ENCODE data around the gene HECTD2. TPM values are rescaled to one million over a fixed set of nuclear protein-coding genes. Genes with fewer than 3 reads are reported as not detected.

The HECTD2 gene
- total RNA-seq, 1 donor from 2014 or later, result 17.4 TPM

GRCh38 chr10:91422915-91423314 is 12.8 kb downstream of the HECTD2 start:
- Mint-ChIP-seq H3K4me1 (ENCODE audit: unreplicated experiment) (no peaks in the 10 kb centered on the region), H3K27ac (ENCODE audit: unreplicated experiment) (no peak overlapping the region), H3K36me3 (ENCODE audit: low read depth, unreplicated experiment) (peaks cover 5% of the 10 kb centered on the region), H3K27me3 (ENCODE audit: unreplicated experiment) (no peaks in the 10 kb centered on the region), H3K9me3 (ENCODE audit: unreplicated experiment) (no peaks in the 10 kb centered on the region), H3K4me3 (ENCODE audit: unreplicated experiment) (no peak overlapping the region)
- DNase-seq (ENCODE audit: low spot score), result no peak
- TF ChIP-seq CTCF (IDR thresholded peaks at IDR 0.05; ENCODE audit: unreplicated experiment), result no peak

GRCh38 chr10:91424016-91424415 is 13.9 kb downstream of the HECTD2 start:
- Mint-ChIP-seq H3K4me3 (ENCODE audit: unreplicated experiment) (no peak overlapping the region), H3K4me1 (ENCODE audit: unreplicated experiment) (no peaks in the 10 kb centered on the region), H3K27me3 (ENCODE audit: unreplicated experiment) (no peaks in the 10 kb centered on the region), H3K9me3 (ENCODE audit: unreplicated experiment) (no peaks in the 10 kb centered on the region), H3K36me3 (ENCODE audit: low read depth, unreplicated experiment) (peaks cover 5% of the 10 kb centered on the region), H3K27ac (ENCODE audit: unreplicated experiment) (no peak overlapping the region)
- TF ChIP-seq CTCF (IDR thresholded peaks at IDR 0.05; ENCODE audit: unreplicated experiment), result no peak
- DNase-seq (ENCODE audit: low spot score), result no peak

GRCh38 chr10:91432175-91432574 is 22.0 kb downstream of the HECTD2 start:
- DNase-seq (ENCODE audit: low spot score), result no peak
- H3K4me3 Mint-ChIP-seq (ENCODE audit: unreplicated experiment), result no peak overlapping the region
- TF ChIP-seq CTCF (IDR thresholded peaks at IDR 0.05; ENCODE audit: unreplicated experiment), result no peak
- peaks cover 5% of the 10 kb centered on the region for H3K36me3 Mint-ChIP-seq (ENCODE audit: low read depth, unreplicated experiment)
- H3K27ac Mint-ChIP-seq (ENCODE audit: unreplicated experiment), result no peak overlapping the region
- H3K4me1 Mint-ChIP-seq (ENCODE audit: unreplicated experiment), result no peaks in the 10 kb centered on the region
- H3K27me3 Mint-ChIP-seq (ENCODE audit: unreplicated experiment), result peaks cover 2% of the 10 kb centered on the region
- no peaks in the 10 kb centered on the region for H3K9me3 Mint-ChIP-seq (ENCODE audit: unreplicated experiment)

DNA sequence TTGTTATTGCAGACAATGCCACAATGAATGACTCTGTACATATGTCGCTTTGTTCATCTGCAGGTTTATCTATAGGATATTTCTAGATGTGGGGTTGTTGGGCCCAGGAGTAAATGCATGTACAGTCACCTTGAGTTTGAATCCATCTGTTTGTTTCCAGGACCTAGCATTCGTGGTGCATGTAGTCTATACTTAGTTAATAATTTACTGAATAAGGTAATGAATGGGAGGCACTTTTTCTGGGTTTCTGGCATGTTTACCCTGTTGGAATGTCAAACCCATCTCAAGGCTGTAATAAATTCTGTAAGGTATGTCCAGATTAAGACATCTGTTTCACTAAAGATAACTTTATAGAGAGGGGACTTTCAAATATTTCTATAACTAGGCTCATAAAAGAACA is 23.5 kb downstream of the HECTD2 start:
- Mint-ChIP-seq H3K27me3 (ENCODE audit: unreplicated experiment) (peaks cover 3% of the 10 kb centered on the region), H3K9me3 (ENCODE audit: unreplicated experiment) (no peaks in the 10 kb centered on the region), H3K4me1 (ENCODE audit: unreplicated experiment) (no peaks in the 10 kb centered on the region), H3K27ac (ENCODE audit: unreplicated experiment) (no peak overlapping the region), H3K36me3 (ENCODE audit: low read depth, unreplicated experiment) (peaks cover 13% of the 10 kb centered on the region), H3K4me3 (ENCODE audit: unreplicated experiment) (no peak overlapping the region)
- no peak for DNase-seq (ENCODE audit: low spot score)
- TF ChIP-seq CTCF (IDR thresholded peaks at IDR 0.05; ENCODE audit: unreplicated experiment), result no peak

GRCh38 chr10:91434041-91434440 is 23.9 kb downstream of the HECTD2 start:
- H3K27ac Mint-ChIP-seq (ENCODE audit: unreplicated experiment), result no peak overlapping the region
- H3K9me3 Mint-ChIP-seq (ENCODE audit: unreplicated experiment), result no peaks in the 10 kb centered on the region
- H3K4me3 Mint-ChIP-seq (ENCODE audit: unreplicated experiment), result no peak overlapping the region
- no peaks in the 10 kb centered on the region for H3K4me1 Mint-ChIP-seq (ENCODE audit: unreplicated experiment)
- H3K27me3 Mint-ChIP-seq (ENCODE audit: unreplicated experiment), result peaks cover 3% of the 10 kb centered on the region
- no peak for DNase-seq (ENCODE audit: low spot score)
- H3K36me3 Mint-ChIP-seq (ENCODE audit: low read depth, unreplicated experiment), result peaks cover 17% of the 10 kb centered on the region
- TF ChIP-seq CTCF (IDR thresholded peaks at IDR 0.05; ENCODE audit: unreplicated experiment), result no peak
